Esophagus (tissue), 2 donors: Measurements from ENCODE around the gene NBEAL1. TPM values are rescaled to one million over a fixed set of nuclear protein-coding genes. Genes with fewer than 3 reads are reported as not detected.
"Not testable (repeated sequence)": the region's sequence is repeated elsewhere in the genome, so short reads cannot be mapped to it uniquely, and the experiment has no call there.

Source experiments
- H3K27ac ChIP-seq, 2 donors: one replicate each; pipeline ENCODE4 v1.5.1; 2013; ENCODE audit warnings: low read depth in 2 of 2, mild to moderate bottlenecking in 2 of 2, inconsistent platforms in 1 of 2, low read length in 1 of 2, moderate library complexity in 1 of 2
- H3K27me3 ChIP-seq, 2 donors: one replicate each; pipeline ENCODE4 v1.6.1; 2013; ENCODE audit warnings: low read length in 2 of 2, control low read depth in 1 of 2, mild to moderate bottlenecking in 1 of 2; ENCODE audit not compliant: insufficient read depth in 2 of 2, control insufficient read depth in 1 of 2
- H3K36me3 ChIP-seq, 2 donors: one replicate each; pipeline ENCODE4 v1.6.1; 2013; ENCODE audit warnings: low read length in 1 of 2; ENCODE audit not compliant: control insufficient read depth in 2 of 2, insufficient read depth in 2 of 2
- H3K4me1 ChIP-seq, 2 donors: one replicate each; pipeline ENCODE4 v1.6.1; 2013; ENCODE audit warnings: low read length in 1 of 2; ENCODE audit not compliant: control insufficient read depth in 2 of 2, insufficient read depth in 2 of 2
- H3K4me3 ChIP-seq, 2 donors: one replicate each; pipeline ENCODE4 v1.5.1; 2013; ENCODE audit warnings: low read length in 2 of 2, mild to moderate bottlenecking in 2 of 2, low read depth in 1 of 2, moderate library complexity in 1 of 2
- H3K9me3 ChIP-seq, 2 donors: one replicate each; pipeline ENCODE4 v1.6.1; 2013; ENCODE audit warnings: mild to moderate bottlenecking in 2 of 2, low read depth in 1 of 2, low read length in 1 of 2, moderate library complexity in 1 of 2; ENCODE audit not compliant: control insufficient read depth in 2 of 2, insufficient read depth in 1 of 2
- WGBS, 2 donors: extraction: QIAGEN DNeasy Blood & Tissue Kit; methylation state at CpG; one replicate each; pipeline ENCODE4 v1.1.7; 2013; 5-methylcytosine and 5-hydroxymethylcytosine counted together
- polyA plus RNA-seq, 2 donors: library from polyadenylated mRNA; stranded (reverse); fragments of 200-250 nt; gene quantifications; one replicate each; pipeline ENCODE4 v1.2.3, GENCODE V29; 2013
- donor health status: healthy with polysubstance abuse.
- donor health status: Bipolar disorder and iron deficiency.

The NBEAL1 gene
- polyA plus RNA-seq, 2 donors, result 3.7 to 5.7 TPM

- Histone ChIP-seq H3K4me1 (no peaks in the 10 kb centered on the region), H3K36me3 (peaks cover 0 to 5% of the 10 kb centered on the region in 2 donors), H3K27ac (no peak overlapping the region), H3K9me3 (no peaks in the 10 kb centered on the region), H3K27me3 (no peaks in the 10 kb centered on the region), H3K4me3 (no peak overlapping the region)
- WGBS, 2 donors, result 70 to 79% methylated on average over 4 of the region's 4 CpGs
Observed at GRCh38 chr2:203061346-203061745, 46.7 kb downstream of the NBEAL1 start.

DNA sequence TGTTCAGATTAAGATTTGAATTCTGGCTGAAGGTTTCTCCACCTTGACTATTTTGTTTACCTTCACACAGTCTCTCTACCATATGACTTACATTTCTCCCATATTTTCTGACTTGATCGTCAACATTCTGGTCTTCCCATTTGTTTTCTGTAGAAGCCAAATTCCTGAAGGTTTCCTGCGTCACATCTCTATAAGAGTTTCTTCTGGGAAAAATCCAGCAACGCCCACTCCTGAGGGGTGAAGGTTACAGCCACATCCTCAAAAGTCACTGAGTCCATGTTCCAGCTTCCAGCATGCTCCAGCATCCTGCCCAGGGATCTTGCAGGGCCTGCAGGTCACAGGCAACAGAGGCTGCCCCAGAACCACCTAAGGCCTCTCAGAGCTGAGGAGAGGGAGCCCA, 47.5 kb downstream of the NBEAL1 start:
- H3K27ac ChIP-seq, result no peak overlapping the region
- H3K9me3 ChIP-seq, result no peaks in the 10 kb centered on the region
- 88 to 90% methylated on average over 3 of the region's 3 CpGs for WGBS, 2 donors
- no peaks in the 10 kb centered on the region for H3K4me1 ChIP-seq
- no peak overlapping the region for H3K4me3 ChIP-seq
- peaks cover 0 to 5% of the 10 kb centered on the region in 2 donors for H3K36me3 ChIP-seq
- H3K27me3 ChIP-seq, result no peaks in the 10 kb centered on the region

- H3K4me1 ChIP-seq, H3K27ac ChIP-seq, H3K9me3 ChIP-seq, H3K27me3 ChIP-seq, H3K36me3 ChIP-seq, H3K4me3 ChIP-seq: not testable (repeated sequence)
- WGBS, 2 donors, result 97 to 98% methylated on average over 34 to 36 of the region's 36 CpGs
Observed at GRCh38 chr2:203066519-203067091, 51.9 kb downstream of the NBEAL1 start.

- no peaks in the 10 kb centered on the region for H3K36me3 ChIP-seq
- 64 to 71% methylated on average over 2 of the region's 2 CpGs for WGBS, 2 donors
Observed at GRCh38 chr2:203070701-203071100, 56.0 kb downstream of the NBEAL1 start.

GRCh38 chr2:203071148-203071547, 56.5 kb downstream of the NBEAL1 start:
- no peaks in the 10 kb centered on the region for H3K4me1 ChIP-seq
- no peaks in the 10 kb centered on the region for H3K36me3 ChIP-seq

More at GRCh38 chr2:203070701-203071100, 56.0 kb downstream of the NBEAL1 start:
- no peak overlapping the region for H3K4me3 ChIP-seq
- no peaks in the 10 kb centered on the region for H3K27me3 ChIP-seq
- no peak overlapping the region for H3K27ac ChIP-seq
- no peaks in the 10 kb centered on the region for H3K9me3 ChIP-seq
- no peaks in the 10 kb centered on the region for H3K4me1 ChIP-seq

DNA sequence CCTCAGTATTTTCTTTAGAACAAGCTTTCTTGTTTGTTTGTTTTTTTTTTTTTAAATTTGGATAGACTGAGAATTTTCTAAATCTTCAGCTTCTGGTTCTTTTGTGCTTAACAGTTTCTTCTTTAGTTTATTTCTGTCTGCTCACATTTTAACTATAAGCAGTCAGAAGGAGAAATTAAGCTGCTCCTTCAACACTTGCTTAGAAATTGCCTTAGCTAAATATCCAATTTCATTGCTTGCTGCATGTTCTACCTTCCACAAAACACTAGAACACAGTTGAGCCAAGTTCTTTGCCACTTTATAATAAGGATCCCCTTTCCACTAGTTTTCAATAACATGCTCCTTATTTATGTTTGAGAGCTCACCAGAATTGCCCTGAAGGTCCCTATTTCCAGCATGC, 57.7 kb downstream of the NBEAL1 start:
- no peaks in the 10 kb centered on the region for H3K4me1 ChIP-seq
- H3K36me3 ChIP-seq, result no peaks in the 10 kb centered on the region
- no peak overlapping the region for H3K4me3 ChIP-seq
- no peaks in the 10 kb centered on the region for H3K27me3 ChIP-seq
- no peak overlapping the region for H3K27ac ChIP-seq
- H3K9me3 ChIP-seq, result no peaks in the 10 kb centered on the region

More at GRCh38 chr2:203071148-203071547, 56.5 kb downstream of the NBEAL1 start:
- Histone ChIP-seq H3K4me3 (no peak overlapping the region), H3K27ac (no peak overlapping the region), H3K9me3 (no peaks in the 10 kb centered on the region), H3K27me3 (no peaks in the 10 kb centered on the region)

DNA sequence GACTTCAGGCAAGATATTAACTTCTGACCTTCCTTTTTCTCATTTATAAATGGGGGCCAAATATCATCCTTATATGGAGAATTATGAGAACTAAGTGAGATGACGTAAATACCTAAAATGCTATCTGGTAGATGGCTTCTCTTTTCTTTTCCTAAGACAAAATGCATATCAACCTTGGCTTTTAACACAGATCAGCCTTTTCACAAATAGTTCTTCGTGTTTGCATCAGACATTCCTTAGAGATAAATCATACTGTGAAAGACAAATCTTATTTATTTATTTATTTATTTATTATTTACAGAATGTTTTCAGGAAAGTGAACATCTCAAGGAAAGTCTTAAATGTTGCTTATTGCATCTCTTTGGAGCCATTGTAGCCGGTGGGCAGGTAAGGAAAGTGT, 62.8 kb downstream of the NBEAL1 start:
- peaks cover 0 to 3% of the 10 kb centered on the region in 2 donors for H3K36me3 ChIP-seq
- H3K9me3 ChIP-seq, result no peaks in the 10 kb centered on the region
- 80 to 81% methylated on average over 3 of the region's 3 CpGs for WGBS, 2 donors
- H3K4me1 ChIP-seq, result no peaks in the 10 kb centered on the region
- H3K27me3 ChIP-seq, result no peaks in the 10 kb centered on the region
- H3K27ac ChIP-seq, result no peak overlapping the region
- H3K4me3 ChIP-seq, result no peak overlapping the region

GRCh38 chr2:203080447-203081045, 65.9 kb downstream of the NBEAL1 start:
- Histone ChIP-seq H3K27me3 (no peaks in the 10 kb centered on the region), H3K9me3 (no peaks in the 10 kb centered on the region), H3K27ac (no peak overlapping the region), H3K36me3 (peaks cover 3% of the 10 kb centered on the region in 2 donors), H3K4me3 (no peak overlapping the region), H3K4me1 (no peaks in the 10 kb centered on the region)
- WGBS, 2 donors, result 86 to 92% methylated on average over 2 of the region's 2 CpGs

- WGBS, 2 donors, result 89 to 92% methylated on average over 2 of the region's 2 CpGs
- Histone ChIP-seq H3K9me3 (no peaks in the 10 kb centered on the region), H3K4me1 (no peaks in the 10 kb centered on the region), H3K36me3 (peaks cover 3% of the 10 kb centered on the region in 2 donors), H3K27ac (no peak overlapping the region), H3K27me3 (no peaks in the 10 kb centered on the region), H3K4me3 (no peak overlapping the region)
Observed at GRCh38 chr2:203083328-203083727, 68.7 kb downstream of the NBEAL1 start.

- H3K4me3 ChIP-seq, H3K27ac ChIP-seq, H3K4me1 ChIP-seq, H3K36me3 ChIP-seq, H3K9me3 ChIP-seq, H3K27me3 ChIP-seq: not testable (repeated sequence)
- 93 to 95% methylated on average over 1 of the region's 1 CpG for WGBS, 2 donors
Observed at GRCh38 chr2:203086381-203086780, 71.7 kb downstream of the NBEAL1 start.
